GDM1 (cell line): ENCODE data around the gene TGFA.

Source experiments
- DNase-seq: peaks from one replicate; lab custom pipeline; 2025; lab: John Stamatoyannopoulos, UW

The TGFA gene

DNA sequence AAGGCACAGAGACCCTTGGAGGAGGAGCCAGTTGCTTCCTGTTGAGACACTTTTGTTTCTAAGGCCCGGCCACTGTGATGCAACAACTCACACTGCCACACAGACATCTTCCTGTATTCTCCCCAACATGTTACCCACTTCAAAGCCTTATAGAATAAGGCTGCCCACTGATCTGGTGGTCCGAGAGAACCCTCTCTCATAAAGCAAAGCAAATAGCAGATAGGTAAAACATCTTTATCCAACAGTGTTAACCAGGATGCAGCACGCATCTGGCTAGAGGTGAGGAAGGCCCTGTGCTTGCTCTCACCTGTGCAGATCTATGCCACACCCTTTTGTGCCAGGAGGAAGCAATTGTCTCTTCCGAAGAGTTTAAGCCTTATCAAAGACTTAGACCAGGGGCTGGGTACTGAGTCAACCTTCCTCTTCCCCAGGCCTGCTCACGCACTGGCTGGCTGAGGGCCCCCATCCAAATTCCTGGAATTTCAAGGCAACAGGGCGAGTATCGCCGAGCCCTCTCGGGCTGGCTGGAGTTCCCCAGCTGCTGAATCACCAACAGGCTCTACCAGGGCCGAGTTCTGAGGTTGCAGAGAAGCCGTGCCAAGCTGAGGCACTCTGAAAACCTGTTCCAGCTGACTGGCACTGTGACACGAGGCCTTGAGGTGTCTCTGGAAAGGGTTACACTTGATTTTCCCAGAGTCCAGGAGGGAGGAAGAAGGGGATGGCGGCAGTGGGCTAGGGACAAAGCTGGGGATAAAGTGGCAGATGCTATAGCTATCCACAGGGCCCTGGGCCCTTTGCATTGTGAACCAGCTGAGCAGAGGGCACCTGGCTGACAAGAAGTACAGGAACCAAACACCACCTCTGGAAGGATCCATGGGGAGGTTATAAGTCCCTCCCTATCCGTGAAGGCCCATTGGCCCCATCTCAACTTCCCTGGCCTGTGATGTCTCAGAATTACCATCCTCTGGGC is 29.3 kb downstream of the TGFA start:
- no peak for DNase-seq

GRCh38 chr2:70523672-70523995 is 30.0 kb downstream of the TGFA start:
- no peak for DNase-seq

GRCh38 chr2:70522627-70523026 is 31.0 kb downstream of the TGFA start:
- DNase-seq = no peak

DNA sequence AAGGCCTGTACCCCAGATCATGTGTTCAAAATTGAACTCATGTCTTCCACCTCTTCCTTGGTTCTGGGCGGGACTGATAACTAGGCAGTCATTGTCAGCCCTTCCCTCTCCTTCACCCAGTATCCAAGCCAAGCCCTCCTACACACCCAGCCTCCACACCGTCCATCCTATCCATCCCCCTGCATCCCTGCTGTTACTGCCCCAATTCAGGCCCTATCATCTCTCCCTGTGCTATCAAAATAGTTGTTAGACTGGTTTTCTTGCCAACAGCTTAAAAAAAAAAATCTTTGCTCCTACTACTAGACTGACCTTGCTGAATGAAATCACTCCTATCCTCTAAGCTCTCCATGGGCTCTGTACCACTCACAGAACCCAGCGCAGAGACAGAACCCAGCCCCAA is 32.8 kb downstream of the TGFA start:
- DNase-seq = no peak

- DNase-seq = no peak
Observed at GRCh38 chr2:70519453-70519852, 34.2 kb downstream of the TGFA start.

GRCh38 chr2:70518557-70518956 is 35.1 kb downstream of the TGFA start:
- DNase-seq = no peak

DNA sequence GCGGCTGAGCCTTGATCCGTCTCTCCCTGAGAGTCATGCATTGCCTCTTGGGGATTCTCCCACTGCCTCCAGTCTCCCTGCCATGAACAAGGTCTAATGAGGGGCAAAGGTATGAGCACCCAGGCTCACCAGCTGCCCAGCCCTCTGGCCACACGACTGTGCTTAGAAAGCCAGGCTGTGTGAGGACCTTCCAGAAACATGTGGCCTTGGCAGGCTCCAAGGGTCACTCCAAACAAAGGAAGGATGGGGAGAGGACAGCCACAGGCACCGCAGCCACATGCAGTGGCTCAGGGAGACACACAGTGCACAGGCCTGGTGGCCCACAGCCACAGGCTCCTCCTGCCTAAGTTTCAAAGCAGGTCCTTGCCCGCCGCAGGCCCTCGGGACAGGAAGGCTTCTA is 35.8 kb downstream of the TGFA start:
- no peak for DNase-seq

GRCh38 chr2:70516596-70516995 is 37.0 kb downstream of the TGFA start:
- no peak for DNase-seq

DNA sequence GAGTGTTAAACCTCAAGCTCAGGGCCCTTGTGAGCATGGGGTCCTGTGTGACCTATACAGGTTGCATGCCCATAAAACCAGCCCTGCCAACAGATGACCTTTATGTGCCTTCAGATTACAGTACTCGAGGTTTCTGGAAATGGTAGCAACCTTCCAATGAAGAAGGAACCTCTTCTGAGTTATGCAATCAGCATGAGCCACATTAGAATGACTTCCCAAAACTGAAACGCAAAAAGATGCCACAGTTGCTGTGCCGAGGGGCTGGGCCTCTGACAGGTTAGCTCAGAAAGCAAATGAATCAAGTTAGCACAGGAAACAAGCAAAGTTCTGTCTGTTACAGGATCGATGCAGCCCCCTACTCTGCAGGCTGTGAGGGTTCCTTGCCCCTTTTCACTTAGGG is 37.7 kb downstream of the TGFA start:
- DNase-seq = no peak

GRCh38 chr2:70514612-70515055 is 39.0 kb downstream of the TGFA start:
- DNase-seq = no peak

- DNase-seq = no peak
Observed at GRCh38 chr2:70513738-70514137, 39.9 kb downstream of the TGFA start.

DNA sequence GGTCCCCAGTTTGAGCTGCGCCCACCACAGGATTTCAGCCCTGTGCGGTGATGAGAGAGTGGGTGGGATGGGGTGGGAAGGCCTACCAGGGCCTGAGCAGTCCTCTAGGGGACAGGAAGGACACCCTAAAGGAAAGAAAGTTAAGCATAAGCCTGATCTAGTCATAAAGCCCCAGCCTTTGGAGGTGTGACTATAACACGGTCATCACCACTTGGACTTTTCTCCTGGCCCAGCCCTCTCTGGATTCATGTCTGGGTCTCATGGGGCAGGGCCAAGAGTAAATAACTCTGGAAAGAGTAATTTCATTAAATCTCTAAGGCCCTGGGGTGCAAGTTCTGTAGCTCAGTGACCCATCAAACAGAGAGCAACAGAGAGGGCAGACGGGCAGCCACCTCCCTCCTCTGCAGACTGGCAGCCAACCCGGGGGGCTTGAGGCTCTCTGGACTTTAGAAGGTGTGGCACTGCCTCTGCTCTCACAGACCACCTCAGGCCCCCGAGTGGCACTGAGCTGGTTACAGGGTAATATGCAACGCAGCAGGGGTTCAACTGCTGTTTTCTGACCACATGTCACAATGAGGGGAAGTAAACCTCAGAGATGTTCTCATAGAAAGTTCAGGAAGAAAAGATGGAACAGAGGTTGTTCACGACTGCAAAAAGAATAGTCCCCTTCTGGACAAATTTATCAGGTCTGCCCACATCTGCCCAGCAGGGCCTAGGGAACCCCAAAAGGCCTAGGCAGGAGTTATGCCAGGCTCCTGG is 41.5 kb downstream of the TGFA start:
- no peak for DNase-seq

DNA sequence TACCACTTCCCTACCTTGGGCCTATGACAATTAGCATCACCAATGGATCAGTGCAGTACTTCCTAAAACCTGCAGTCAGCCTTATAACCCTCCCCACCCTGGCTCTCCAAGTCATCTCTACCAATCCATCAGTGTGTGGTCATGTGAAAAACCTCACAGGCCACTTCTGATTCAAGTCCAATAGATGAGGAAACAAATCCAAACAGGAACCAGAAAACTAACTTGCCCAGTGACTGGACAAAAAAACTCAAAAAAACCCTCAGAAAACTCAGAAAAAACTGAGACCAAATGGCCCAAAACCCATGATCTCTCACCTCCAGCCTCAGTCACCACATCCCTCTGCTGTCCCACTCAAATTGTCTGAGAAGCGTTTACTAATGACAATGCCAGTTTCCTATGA is 43.3 kb downstream of the TGFA start:
- no peak for DNase-seq

- DNase-seq = no peak
Observed at GRCh38 chr2:70509565-70509964, 44.1 kb downstream of the TGFA start.

DNA sequence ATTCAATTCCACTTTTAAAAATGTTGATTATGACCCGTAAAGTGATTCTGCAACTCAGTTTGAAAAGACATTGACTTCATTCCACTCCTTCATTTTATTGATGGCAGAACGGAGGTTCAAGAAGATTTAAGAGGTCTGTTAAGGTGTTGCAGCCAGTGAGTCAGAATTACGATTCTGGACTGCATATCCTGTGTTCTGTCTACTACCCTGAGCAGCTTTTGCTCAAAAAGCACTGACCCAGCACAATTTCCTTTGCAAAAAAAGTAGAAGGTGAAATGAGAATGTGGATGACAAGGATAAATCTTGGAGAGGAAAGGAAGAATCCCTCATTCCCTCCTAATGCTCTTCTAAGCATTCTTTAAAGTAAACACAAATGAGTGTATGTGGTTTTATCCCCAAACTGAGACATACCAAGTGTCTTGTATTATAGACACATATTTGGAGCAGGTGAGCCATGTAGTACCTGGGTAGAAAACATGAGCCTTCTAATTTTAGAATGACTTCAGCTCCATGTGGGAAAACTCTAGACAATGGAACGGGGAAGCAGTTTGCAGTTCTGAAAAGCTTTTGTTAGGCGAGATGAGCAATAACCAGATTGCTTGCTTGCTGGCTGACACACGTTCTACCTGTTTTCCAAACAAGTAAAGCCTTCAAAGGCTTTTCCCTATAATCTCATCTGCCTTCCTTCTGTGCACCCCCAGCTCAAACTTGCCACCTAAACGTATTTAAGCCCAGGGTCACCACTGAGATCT is 44.7 kb downstream of the TGFA start:
- DNase-seq = no peak

- DNase-seq = no peak
Observed at GRCh38 chr2:70505613-70506391, 47.8 kb downstream of the TGFA start.

DNA sequence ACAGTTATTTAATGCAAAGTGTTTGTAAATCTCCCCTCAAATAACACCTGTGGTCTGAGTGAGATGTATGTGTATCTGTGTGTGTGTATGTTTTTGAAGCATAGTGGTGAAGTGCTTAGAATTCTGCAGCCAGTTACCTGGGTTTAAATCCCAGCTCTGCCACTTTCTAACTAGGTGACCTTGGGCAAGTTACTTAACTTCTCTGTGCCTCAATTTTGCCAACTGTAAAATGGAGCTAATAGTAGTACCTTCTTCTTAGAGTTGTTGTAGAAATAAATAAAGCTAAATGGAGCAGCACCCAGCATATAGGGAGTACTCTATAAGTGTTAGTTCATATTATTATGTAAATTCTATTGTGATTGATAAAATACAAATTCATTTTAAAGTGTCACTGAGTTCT is 48.9 kb downstream of the TGFA start:
- no peak for DNase-seq

DNA sequence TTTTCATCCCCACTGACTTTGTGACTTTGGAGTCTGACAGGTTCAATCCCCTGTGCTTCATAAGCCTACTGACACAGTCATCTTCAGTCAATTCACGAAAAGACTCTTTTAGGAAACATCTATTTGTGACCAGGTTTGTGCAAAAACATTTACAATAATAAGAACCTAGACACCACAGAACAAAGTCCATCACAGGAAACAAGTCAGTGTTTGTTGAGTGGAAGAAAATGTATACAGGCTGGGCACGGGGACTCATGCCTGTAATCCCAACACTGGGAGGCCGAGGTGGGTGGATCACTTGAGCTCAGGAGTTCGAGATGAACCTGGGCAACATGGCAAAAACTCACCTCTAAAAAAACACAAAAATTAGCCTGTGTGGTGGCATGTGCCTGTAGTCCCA is 49.7 kb downstream of the TGFA start:
- no peak for DNase-seq

GRCh38 chr2:70501728-70502127 is 51.9 kb downstream of the TGFA start:
- no peak for DNase-seq

- DNase-seq = no peak
Observed at GRCh38 chr2:70501215-70501614, 52.4 kb downstream of the TGFA start.

- DNase-seq = no peak
Observed at GRCh38 chr2:70499253-70499652, 54.4 kb downstream of the TGFA start.

DNA sequence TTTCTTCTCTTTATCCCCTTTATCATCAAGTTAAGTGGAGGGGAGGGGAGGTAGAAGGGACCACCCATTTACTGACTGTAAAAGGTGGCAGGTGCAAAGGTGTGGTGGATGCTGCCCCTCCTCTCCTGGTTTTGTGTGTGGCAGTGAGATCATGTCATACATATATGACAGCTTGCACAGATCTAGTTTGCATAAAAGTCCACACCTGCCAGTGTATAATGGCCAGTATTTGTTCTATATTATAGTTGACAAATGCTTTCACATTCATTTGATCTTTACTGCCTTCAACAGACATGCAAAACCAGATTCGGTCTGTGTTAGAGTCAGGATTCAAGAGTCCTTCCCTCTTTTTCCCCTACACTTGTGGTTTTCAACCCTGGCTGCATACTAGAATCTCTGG is 55.1 kb downstream of the TGFA start:
- DNase-seq = no peak
